H1 (cell line): ENCODE data around the gene CENPX. TPM values are rescaled to one million over a fixed set of nuclear protein-coding genes. Genes with fewer than 3 reads are reported as not detected.

Experiments used
- ASH2L ChIP-seq: fragments of 200-600, 300-600 bp; sonication (generic); IDR thresholded peaks from one replicate; pipeline ENCODE4 v1.7.1; 2017; ENCODE audit warnings: low read length
- ATF3 ChIP-seq: IDR thresholded peaks from 2 replicates; pipeline ENCODE4 v1.6.1; 2011; ENCODE audit warnings: low read depth, mild to moderate bottlenecking, low read length; ENCODE audit not compliant: insufficient read depth
- CHD1 ChIP-seq: IDR thresholded peaks from 2 replicates; pipeline ENCODE4 v1.6.1; 2012; ENCODE audit warnings: low read depth, low read length, improper control_type of control experiment
- KDM4A ChIP-seq: IDR thresholded peaks from one replicate; pipeline ENCODE4 v1.7.1; 2012; ENCODE audit warnings: low read depth, mild to moderate bottlenecking, moderate library complexity, low read length, inconsistent platforms; ENCODE audit not compliant: severe bottlenecking
- MAX ChIP-seq: IDR thresholded peaks from 2 replicates; pipeline ENCODE4 v1.6.1; 2012; ENCODE audit warnings: inconsistent platforms
- POLR2AphosphoS5 ChIP-seq: IDR thresholded peaks from 2 replicates; pipeline ENCODE4 v1.6.1; 2011; ENCODE audit warnings: low read depth, low read length
- RXRA ChIP-seq: IDR thresholded peaks from 2 replicates; pipeline ENCODE4 v1.6.1; 2011; ENCODE audit warnings: low read depth, mild to moderate bottlenecking, low read length, moderate library complexity; ENCODE audit not compliant: insufficient read depth
- TEAD4 ChIP-seq: IDR thresholded peaks from 2 replicates; pipeline ENCODE4 v1.6.1; 2012; ENCODE audit warnings: low read depth, low read length, inconsistent platforms, mixed read lengths
- polyA plus RNA-seq, 7 experiments: library from polyadenylated mRNA; depleted of rRNA in 3 of 7; stranded (reverse) in 5 of 7; unstranded in 2 of 7; fragments of >200 nt in 5 of 7; fragments of 200-250 nt in 2 of 7; gene quantifications; 1 replicate in 5 of 7; 2 replicates in 1 of 7; 4 replicates in 1 of 7; pipeline versions ENCODE4 v1.2.1 to v1.2.3, GENCODE V29; 2011 to 2013; ENCODE audit warnings: missing spikeins in 2 of 7, mixed read lengths in 2 of 7
- total RNA-seq: library from RNA; stranded (reverse); fragmentation: NEBNext Ultra II Directional; extraction: Animal tissue kit (Norgen Biotek cat#: 25700); gene quantifications from 2 replicates; pipeline ENCODE4 v1.2.1, GENCODE V29; 2021

Gene CENPX
- total and polyA plus RNA-seq, 2 of the 8 experiments (the other 6 are each of a cell fraction or from before 2014, with no cell fraction given) = 116 to 122 TPM

GRCh38 chr17:82031303-82031884 lies 8.7 kb upstream of the CENPX start, which contains the start of gene RAC3 (continued):
- TF ChIP-seq CHD1 = no peak
- no peak for TF ChIP-seq TEAD4
- no peak for TF ChIP-seq RXRA
- TF ChIP-seq MAX = no peak
- no peak for TF ChIP-seq POLR2AphosphoS5
- no peak for TF ChIP-seq ASH2L
- peak; percentile 18 for TF ChIP-seq KDM4A
- TF ChIP-seq ATF3 = no peak
